DMS79 treated with DMSO at 0.1 percent for 48 hours (cell line): Measurements from ENCODE around the gene TPM4.
A peak's percentile ranks its signal among the peaks of the same experiment; 100 is the strongest.
"Not testable (repeated sequence)": the region's sequence is repeated elsewhere in the genome, so short reads cannot be mapped to it uniquely, and the experiment has no call there.

Source experiments
- DNase-seq: peaks from one replicate; lab custom pipeline; 2025; lab: John Stamatoyannopoulos, UW

The TPM4 gene

DNA sequence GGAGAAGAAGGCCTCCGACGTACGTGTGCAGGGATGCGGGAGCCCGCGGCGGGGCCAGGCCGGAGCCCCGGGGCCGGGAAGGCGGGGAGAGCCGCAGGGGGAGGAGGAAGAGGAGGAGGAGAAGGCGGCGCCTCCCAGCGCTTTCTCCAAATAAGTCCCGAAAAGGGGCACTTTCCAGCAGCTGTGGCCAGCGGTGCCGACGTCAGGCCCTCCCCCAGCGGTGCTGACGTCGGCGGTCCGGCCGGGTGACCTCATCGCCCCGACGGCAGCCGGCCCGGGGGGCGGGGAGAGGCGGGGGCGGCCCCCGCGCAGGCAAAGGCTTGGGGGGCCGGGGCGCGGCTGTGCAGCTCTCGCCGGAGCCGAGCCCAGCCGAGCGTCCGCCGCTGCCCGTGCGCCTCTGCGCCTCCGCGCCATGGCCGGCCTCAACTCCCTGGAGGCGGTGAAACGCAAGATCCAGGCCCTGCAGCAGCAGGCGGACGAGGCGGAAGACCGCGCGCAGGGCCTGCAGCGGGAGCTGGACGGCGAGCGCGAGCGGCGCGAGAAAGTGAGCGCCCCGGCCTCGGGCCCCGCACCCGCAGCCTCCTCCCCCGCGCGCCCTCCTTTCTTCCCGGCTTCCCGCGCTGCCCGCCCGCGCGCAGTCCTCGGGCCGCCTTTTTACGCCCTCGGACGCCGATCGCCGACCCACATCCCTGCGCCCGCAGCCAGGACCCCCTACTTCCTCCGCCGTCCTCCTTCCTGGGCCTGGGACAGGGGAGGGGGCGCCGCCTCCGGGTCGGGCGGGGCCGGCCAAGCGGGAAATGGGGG lies at the start of gene TPM4:
TPM4 (plus strand) TSS at position 342 of the 804 bp plus-strand sequence; CDS start at position 413, 71 bp downstream.
- peak; percentile 57 for DNase-seq

GRCh38 chr19:16026756-16027155 lies 49.5 kb upstream of the TPM4 start:
- no peak for DNase-seq

GRCh38 chr19:16027528-16027927 lies 48.8 kb upstream of the TPM4 start:
- no peak for DNase-seq

DNA sequence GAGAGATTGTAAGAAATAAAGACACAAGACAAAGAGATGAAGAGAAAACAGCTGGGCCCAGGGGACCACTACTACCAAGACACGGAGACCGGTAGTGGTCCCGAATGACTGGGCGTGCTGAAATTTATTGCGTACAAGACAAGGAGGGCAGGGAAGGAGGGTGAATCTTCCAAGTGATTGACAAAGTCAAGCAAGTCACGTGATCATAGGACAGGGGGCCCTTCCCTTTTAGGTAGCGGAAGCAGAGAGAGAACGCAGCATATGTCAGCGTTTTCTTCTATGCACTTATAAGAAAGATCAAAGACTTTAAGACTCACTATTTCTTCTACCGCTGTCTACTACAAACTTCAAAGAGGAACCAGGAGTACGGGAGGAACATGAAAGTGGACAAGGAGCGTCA lies 46.1 kb upstream of the TPM4 start:
- DNase-seq: not testable (repeated sequence)

DNA sequence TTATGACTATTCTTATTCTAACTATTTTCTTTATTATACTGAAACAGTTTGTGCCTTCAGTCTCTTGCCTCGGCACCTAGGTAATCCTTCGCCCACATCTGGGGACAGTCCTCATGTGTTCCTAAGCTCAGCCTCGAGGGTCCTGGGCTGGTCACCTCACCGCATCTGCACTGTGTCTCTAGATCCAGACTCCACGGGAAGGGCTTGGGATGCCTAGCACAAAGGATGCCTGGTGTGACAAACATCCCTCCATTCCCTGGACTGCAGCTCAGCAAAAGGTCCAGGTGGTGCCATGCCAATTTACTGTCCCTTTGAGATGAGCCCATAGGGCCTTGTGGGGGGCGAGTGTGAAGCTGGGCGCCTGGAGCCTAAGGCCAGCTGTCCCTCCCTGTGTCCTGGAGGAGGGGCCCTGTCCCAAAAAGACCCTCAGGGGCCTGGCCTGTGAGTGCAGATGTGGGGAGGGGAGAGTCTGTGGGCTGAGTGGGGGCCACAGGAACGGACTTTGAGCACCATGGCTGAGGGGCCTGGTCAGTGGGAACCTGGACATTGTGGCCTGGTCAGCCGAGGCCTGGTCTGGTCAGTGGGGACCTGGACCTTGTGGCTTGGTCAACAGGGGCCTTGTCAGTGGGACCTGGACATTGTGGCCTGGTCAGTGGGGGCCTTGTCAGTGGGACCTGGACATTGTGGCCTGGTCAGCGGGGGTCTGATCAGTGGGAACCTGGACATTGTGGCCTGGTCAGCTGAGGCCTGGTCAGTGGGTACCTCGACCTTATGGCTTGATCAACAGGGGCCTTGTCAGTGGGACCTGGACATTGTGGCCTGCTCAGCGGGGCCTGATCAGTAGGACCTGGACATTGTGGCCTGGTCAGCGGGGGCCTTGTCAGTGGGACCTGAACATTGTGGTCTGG lies 45.1 kb upstream of the TPM4 start:
- DNase-seq: no peak

DNA sequence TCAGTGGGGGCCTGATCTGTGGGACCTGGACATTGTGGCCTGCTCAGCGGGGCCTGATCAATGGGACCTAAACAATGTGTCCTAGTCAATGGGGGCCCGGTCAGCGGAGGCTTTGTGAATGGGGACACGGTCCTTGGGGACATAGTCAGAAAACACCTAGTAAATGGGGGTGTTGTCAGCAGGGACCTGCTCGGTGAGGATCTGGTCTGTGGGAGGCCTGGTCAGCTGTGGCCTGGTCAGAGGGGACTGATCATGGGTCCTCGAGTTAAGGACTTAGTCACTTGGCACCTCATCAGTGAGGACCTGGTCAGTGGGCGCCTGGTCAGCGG lies 44.5 kb upstream of the TPM4 start:
- no peak for DNase-seq

DNA sequence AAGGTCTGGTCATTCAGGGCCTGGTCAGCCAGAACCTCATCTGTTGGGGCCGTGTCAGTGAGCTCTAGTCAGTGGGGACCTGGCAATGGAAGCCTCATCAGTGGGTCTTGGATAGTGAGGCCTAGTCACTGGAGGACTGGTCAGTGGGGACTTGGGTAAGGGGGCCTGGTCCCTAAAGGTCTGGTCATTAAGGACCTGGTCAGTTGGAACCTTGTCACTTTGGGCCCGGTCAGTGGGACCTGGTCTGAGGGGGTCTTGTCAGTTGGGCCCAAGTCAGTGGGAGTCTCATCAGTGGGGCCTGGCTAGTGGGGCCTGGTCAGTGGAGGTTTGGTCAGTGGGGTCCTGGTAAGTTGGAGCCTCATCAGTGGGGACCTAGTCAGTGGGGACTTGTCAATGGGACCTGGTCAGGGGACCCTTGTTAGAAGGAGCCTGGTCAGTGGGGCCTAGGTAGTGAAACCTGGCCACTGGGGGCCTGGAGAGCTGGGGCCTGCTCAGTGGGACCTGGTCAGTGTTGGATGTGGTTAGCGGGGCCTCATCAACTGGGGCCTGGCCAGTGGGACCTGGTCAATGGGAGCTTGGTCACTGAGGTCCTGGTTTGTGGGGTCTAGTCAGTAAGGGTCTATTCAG lies 43.7 kb upstream of the TPM4 start:
- no peak for DNase-seq

GRCh38 chr19:16033136-16033530 lies 43.2 kb upstream of the TPM4 start:
- no peak for DNase-seq

DNA sequence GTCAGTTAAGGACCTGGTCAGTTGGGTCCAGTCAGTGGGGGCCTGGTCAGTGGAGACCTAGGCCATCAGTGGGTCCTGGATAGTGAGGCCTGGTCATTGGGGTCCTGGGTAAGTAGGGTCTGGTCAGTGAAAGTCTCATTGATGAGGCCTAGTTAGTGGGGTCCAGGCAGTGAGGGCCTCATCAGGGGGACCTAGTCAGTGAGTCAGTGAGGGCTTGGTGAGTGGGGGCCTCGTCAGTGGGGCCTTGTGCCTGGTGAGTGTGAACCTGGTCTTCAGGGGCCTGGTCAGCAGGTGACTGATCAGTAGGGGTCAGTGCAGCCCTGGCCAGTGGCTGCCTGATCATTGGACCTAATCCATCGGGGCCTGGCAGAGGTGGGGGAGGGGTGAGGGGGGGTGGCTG lies 42.6 kb upstream of the TPM4 start:
- no peak for DNase-seq

DNA sequence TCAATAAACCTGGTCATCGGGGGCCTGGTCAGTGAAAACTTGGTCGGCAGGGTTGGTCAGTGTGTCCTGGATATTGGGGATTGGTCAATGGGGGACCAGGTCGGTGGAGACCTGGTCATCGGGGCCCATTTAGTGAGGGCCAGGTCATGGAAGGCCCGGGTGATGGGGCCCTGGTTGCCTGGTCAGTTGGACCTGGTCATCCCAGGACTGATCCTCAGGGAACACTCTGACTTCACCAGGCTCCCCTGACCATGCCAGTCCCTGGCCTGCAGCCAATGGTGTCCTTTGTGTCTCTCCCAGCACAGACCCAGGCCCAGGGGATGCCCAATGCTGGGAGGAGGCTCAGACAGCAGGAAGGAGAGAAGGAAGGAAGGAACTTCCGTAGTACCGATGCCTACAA lies 42.1 kb upstream of the TPM4 start:
- DNase-seq: no peak

DNA sequence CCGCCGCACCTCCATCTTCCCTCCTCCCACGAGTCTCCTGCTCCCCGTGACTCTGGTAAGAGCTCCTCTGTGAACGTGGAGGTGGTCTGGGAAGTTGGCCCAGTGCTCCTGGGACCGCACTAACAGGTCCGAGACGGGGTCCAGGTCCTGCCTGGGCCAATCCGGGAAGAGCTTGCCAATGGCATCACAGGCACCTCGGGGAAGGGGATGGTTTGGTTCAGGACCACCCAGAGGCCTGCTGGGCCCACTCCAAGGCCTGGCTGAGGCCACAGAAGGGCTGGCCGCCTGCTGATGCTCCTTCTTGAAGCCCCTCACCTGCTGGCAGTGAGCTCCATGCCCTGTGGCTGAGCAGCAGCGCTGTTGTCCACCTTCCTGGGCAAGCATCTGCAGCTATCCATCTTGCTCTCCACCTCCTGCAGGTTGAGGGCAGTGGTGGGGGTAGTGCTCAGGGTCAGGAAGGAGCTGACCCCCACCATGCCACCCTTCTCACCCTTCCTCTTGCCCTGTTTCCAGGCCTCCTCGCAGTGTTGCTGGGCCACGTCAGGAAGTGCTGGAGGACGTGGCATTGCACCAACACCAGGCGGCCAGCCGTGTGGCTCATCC lies 41.2 kb upstream of the TPM4 start:
- DNase-seq: no peak

GRCh38 chr19:16035601-16036297 lies 40.5 kb upstream of the TPM4 start:
- no peak for DNase-seq

GRCh38 chr19:16036397-16036925 lies 39.8 kb upstream of the TPM4 start:
- no peak for DNase-seq

DNA sequence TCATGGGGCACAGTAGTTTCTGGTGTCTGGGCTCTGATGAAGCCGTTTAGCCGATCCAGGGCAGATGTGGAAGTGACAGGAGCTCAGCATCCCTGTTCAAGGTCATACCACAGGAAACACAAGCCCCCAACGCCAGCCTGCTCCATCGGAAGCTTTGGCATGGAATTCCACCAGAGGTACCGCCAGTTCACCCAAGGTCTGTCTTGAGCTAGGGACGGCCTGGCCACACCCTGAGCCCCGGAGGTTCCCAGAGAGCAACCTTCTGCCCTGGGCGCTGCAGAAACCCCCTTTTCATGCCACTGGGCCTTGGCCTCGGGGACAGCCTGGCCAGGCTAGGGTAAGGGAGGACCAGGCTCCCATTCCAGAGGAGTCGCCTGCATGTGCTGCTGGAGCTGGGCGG lies 39.4 kb upstream of the TPM4 start:
- DNase-seq: no peak

DNA sequence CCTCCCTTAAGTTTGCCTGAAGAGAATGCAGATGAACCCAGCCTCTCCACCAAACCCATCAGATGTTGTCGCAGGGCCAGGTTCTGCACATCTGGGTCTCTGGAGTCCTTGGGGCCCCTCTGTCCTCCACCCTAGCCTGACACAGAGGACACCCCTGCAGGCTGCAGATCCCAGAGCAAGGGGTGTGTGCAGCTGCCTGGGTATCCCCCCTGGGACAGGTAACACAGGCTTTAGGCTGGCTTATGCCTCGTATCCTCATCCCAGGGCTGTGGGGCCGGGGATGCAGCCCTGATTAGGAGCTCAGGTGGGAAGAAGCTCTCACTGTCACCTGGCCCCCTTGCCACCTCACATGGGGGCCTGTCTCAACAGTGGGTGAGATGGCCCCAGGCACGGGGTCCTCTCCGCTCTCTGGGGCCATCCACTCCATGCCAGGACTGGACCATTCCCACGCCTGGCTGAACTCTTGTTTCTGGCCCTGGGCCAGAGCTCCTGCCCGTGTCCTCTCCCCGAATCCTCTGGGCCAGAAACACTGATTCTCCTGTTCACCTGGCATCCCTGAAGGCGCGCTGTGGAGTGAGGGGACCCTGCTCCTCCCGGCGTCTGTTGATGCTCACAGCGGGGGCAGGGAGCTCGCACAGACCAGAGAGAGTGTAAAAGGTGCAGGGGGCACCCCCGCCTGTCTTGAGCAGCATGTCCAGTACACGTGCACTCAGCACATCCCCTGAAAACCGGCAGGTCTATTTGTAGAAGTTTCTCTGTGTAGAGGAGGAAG lies 38.7 kb upstream of the TPM4 start:
- DNase-seq: no peak

DNA sequence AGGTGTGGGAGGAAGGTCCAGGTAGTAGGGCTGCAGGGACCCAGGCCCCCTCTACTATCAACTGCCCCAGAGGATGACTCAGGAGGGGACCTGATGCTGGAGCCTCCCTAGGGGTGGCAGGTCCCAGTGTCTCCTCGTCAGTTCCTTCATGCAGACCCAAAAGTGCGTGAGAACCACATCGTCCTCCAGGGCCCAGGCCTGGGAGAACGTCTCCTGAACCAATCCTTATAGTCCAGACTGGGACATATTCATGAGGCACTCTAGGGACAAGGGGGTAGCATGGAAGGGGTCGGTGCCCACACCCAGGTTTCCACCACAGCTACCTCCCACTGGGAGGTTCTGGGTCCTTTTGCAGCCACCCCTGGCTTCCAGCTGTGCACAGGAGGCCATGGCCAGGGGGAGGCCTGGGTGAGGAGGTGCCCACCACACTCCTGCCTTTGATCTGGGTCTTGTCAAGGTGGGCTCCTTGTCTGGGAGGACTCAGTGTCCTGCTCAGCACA lies 38.0 kb upstream of the TPM4 start:
- no peak for DNase-seq

GRCh38 chr19:16039081-16039480 lies 37.2 kb upstream of the TPM4 start:
- DNase-seq: no peak

DNA sequence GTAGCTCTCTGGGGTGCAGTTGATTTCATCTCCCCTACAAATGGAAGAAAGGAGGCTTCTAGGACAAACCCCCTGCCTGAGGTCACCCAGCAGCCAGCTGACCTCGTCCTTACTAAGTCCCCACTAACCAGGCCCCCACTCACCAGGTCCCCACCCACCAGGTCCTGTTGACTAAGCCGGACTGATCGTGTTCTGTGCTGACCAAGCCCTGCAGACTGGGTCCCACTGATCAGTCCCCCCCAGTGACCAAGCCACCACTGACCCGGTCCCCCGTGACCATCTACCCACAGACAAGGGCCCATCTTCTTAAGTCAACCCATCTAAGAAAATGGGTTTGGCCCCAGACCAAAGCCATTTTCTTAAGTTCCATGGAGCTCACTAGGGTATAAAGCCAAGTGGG lies 36.8 kb upstream of the TPM4 start:
- DNase-seq: no peak

GRCh38 chr19:16040642-16041041 lies 35.7 kb upstream of the TPM4 start:
- DNase-seq: no peak

DNA sequence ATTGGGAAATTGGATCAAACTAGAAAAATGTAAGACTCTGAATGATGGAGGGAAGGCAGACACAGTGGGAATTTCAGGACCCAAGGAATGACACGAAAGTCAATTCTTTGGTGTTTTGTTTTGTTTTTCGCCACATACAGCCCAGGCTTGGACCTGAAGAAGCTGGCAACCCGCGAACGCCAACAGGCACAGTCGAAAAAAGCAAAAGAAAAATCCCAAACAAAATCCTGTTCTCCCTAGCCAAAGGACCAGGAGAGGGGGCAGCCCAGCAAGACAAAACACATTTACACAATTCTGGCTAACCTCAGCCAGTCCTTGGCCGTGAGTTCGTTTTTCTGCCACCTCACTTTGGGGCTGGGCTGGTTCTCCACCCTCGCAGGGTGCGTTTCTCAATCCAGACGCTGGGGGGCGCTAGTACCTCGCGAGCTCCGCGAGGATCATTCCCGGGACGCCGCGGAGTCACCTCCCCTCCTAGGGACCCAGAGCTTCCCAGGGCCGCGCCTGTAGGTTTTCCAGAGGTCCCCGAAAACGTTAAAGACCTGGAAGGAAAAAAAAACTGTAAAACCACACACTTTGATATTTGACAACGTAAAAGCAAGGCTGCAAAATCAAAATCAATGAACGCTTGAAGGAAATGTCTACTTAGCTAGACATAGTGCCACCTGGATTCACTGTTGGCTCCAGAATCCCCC lies 34.9 kb upstream of the TPM4 start:
- DNase-seq: peak; percentile 25
